ENCODE data around the gene UBXN2A.

Gene UBXN2A

DNA sequence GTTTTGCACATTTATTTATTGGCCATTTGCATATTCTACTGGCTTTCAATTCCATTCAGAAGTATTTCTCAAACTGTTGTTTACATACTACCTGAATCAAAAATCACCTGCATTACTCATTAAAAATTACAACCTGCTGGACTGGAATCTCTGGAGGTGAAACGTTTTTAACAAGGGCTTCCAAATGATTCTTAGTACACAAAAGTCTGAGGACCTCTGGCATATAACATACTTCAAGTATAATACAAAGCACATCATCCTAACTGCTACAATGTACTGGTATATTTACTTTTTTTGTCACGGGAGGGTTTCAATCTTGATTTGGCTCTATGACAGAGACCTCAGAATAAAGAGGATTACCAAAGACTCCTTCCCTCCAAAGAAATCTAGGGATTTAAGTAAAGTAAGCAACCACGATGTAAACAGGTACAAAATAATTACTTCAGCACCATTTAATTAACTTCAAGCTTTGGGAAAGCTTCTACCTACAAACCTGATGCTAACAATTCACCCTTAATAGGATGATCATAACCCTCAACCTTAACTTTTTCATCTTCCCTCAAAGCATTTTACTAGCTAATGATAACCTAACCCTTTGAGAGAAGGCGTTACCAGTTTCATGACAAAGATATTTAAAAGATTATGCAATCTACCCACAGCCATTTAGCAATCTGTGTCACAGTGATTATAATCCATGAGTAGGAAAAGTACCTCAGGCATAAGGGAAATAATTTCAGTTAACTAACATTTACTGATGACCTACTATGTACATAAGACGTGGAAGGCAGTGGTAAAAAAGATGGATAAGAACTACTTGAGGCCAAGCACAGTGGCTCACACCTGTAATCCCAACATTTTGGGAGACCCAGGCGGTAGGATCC lies 38.1 kb upstream of the UBXN2A start:
- Histone ChIP-seq H2AFZ (ENCODE audit: low read length) (no peak overlapping the region), H3K36me3 (replicated peaks in 1 of 2; ENCODE audit: control insufficient read depth in 2 of 2, insufficient read depth in 2 of 2, low read length in 2 of 2) (no peaks in the 10 kb centered on the region), H3K4me2 (ENCODE audit: insufficient read depth, low read length, poor library complexity, severe bottlenecking) (no peak overlapping the region), H3K14ac (ENCODE audit: low read length) (no peak overlapping the region), H3K9me3 (replicated peaks in 1 of 2; ENCODE audit: control insufficient read depth in 2 of 2, insufficient read depth in 1 of 2, low read depth in 1 of 2, low read length in 2 of 2) (peaks cover 0 to 5% of the 10 kb centered on the region in 2 donors), H3K18ac (ENCODE audit: low read length) (no peak overlapping the region), H4K8ac (ENCODE audit: low read depth, low read length) (no peak overlapping the region), H3K4me3 (ENCODE audit: low read length in 2 of 2) (no peak overlapping the region), H3K23ac (ENCODE audit: low read depth, low read length, poor library complexity) (no peak overlapping the region), H2BK15ac (ENCODE audit: low read length) (no peak overlapping the region), H4K91ac (ENCODE audit: low read depth, low read length, poor library complexity) (no peak overlapping the region), H2BK5ac (ENCODE audit: low read length) (no peak overlapping the region), H3K27ac (replicated peaks; ENCODE audit: low read length) (no peak overlapping the region), H2BK12ac (ENCODE audit: low read length) (no peak overlapping the region), H2AK5ac (ENCODE audit: low read depth, low read length) (no peak overlapping the region), H2BK120ac (ENCODE audit: low read depth, low read length) (no peak overlapping the region), H3K4me1 (ENCODE audit: control insufficient read depth in 2 of 2, insufficient read depth in 1 of 2, low read depth in 1 of 2, low read length in 2 of 2) (peaks cover 3 to 9% of the 10 kb centered on the region in 2 donors), H3K9ac (ENCODE audit: low read depth, low read length, poor library complexity) (no peak overlapping the region), H3K27me3 (ENCODE audit: control insufficient read depth in 3 of 3, insufficient read depth in 3 of 3, low read depth in 1 of 3, low read length in 3 of 3) (no peaks in the 10 kb centered on the region), H3K79me1 (ENCODE audit: low read depth, low read length) (peaks cover 2% of the 10 kb centered on the region), H3K4ac (ENCODE audit: low read length) (no peak overlapping the region)
- DNase-seq (ENCODE audit: low spot score): no peak
- no CpG with 5 or more reads among the region's 6 CpGs for WGBS, 2 donors (ENCODE audit: extremely low coverage in 2 of 2, insufficient read length in 2 of 2, insufficient replicate concordance in 1 of 2)

DNA sequence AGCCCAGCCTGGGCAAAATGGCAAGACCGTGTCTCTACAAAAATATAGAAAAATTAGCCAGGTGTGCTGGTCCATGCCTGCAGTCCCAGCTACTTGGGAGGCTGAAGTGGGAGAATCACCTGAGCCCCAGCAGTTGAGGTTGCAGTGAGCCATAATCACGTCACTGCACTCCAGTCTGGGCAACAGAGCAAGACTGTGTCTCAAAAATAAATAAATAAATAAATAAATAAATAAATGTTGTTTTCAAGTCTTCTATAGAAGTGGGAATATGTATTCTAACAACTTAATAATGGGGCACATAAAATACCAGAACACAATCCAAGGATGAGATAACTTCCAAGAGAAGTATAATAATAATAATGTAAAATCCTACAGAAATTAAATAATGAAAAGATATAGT lies 37.2 kb upstream of the UBXN2A start:
- no peak overlapping the region for H2BK5ac ChIP-seq (ENCODE audit: low read length)
- H2BK15ac ChIP-seq (ENCODE audit: low read length): no peak overlapping the region
- no peak overlapping the region for H3K18ac ChIP-seq (ENCODE audit: low read length)
- no peak overlapping the region for H3K27ac ChIP-seq (replicated peaks; ENCODE audit: low read length)
- no peak overlapping the region for H3K4me3 ChIP-seq (ENCODE audit: low read length in 2 of 2)
- H3K4ac ChIP-seq (ENCODE audit: low read length): no peak overlapping the region
- H4K8ac ChIP-seq (ENCODE audit: low read depth, low read length): no peak overlapping the region
- H3K9me3 ChIP-seq (replicated peaks in 1 of 2; ENCODE audit: control insufficient read depth in 2 of 2, insufficient read depth in 1 of 2, low read depth in 1 of 2, low read length in 2 of 2): no peaks in the 10 kb centered on the region
- no peak overlapping the region for H3K14ac ChIP-seq (ENCODE audit: low read length)
- no peaks in the 10 kb centered on the region for H3K36me3 ChIP-seq (replicated peaks in 1 of 2; ENCODE audit: control insufficient read depth in 2 of 2, insufficient read depth in 2 of 2, low read length in 2 of 2)
- H4K91ac ChIP-seq (ENCODE audit: low read depth, low read length, poor library complexity): no peak overlapping the region
- peaks cover 2% of the 10 kb centered on the region for H3K79me1 ChIP-seq (ENCODE audit: low read depth, low read length)
- H3K23ac ChIP-seq (ENCODE audit: low read depth, low read length, poor library complexity): no peak overlapping the region
- no peak overlapping the region for H3K9ac ChIP-seq (ENCODE audit: low read depth, low read length, poor library complexity)
- H2AK5ac ChIP-seq (ENCODE audit: low read depth, low read length): no peak overlapping the region
- H2BK120ac ChIP-seq (ENCODE audit: low read depth, low read length): no peak overlapping the region
- no peak overlapping the region for H2AFZ ChIP-seq (ENCODE audit: low read length)
- peaks cover 3 to 9% of the 10 kb centered on the region in 2 donors for H3K4me1 ChIP-seq (ENCODE audit: control insufficient read depth in 2 of 2, insufficient read depth in 1 of 2, low read depth in 1 of 2, low read length in 2 of 2)
- H2BK12ac ChIP-seq (ENCODE audit: low read length): no peak overlapping the region
- WGBS, 2 donors (ENCODE audit: extremely low coverage in 2 of 2, insufficient read length in 2 of 2, insufficient replicate concordance in 1 of 2): no CpG with 5 or more reads among the region's 2 CpGs
- no peaks in the 10 kb centered on the region for H3K27me3 ChIP-seq (ENCODE audit: control insufficient read depth in 3 of 3, insufficient read depth in 3 of 3, low read depth in 1 of 3, low read length in 3 of 3)
- no peak for DNase-seq (ENCODE audit: low spot score)
- H3K4me2 ChIP-seq (ENCODE audit: insufficient read depth, low read length, poor library complexity, severe bottlenecking): no peak overlapping the region

DNA sequence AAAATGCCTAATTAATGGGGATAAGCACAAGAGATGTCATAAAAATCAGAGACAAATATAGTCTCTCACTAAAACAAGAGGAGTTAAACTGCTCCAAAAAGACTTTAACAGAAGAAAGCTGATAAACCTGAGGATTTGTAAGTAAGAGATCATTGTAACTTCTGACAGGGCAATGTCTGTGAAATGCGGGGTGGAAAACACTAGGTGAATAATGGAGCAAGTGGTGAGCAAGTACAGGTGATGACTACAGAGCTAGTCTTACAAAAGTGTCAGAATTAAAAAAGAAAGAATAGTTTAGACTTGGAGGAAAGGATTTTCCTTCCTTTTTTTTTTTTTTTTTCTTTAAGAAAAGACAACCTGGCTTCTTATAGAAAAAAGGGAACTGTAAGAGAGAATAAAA lies 36.0 kb upstream of the UBXN2A start:
- no CpG with 5 or more reads among the region's 1 CpG for WGBS, 2 donors (ENCODE audit: extremely low coverage in 2 of 2, insufficient read length in 2 of 2, insufficient replicate concordance in 1 of 2)
- no peak overlapping the region for H3K4me2 ChIP-seq (ENCODE audit: insufficient read depth, low read length, poor library complexity, severe bottlenecking)
- no peak overlapping the region for H4K91ac ChIP-seq (ENCODE audit: low read depth, low read length, poor library complexity)
- H2BK5ac ChIP-seq (ENCODE audit: low read length): no peak overlapping the region
- H3K14ac ChIP-seq (ENCODE audit: low read length): no peak overlapping the region
- no peak overlapping the region for H2BK120ac ChIP-seq (ENCODE audit: low read depth, low read length)
- no peak overlapping the region for H3K18ac ChIP-seq (ENCODE audit: low read length)
- no peak overlapping the region for H3K9ac ChIP-seq (ENCODE audit: low read depth, low read length, poor library complexity)
- H3K27ac ChIP-seq (replicated peaks; ENCODE audit: low read length): no peak overlapping the region
- no peak for DNase-seq (ENCODE audit: low spot score)
- no peak overlapping the region for H2AFZ ChIP-seq (ENCODE audit: low read length)
- H2BK15ac ChIP-seq (ENCODE audit: low read length): no peak overlapping the region
- H3K23ac ChIP-seq (ENCODE audit: low read depth, low read length, poor library complexity): no peak overlapping the region
- no peak overlapping the region for H4K8ac ChIP-seq (ENCODE audit: low read depth, low read length)
- H3K79me1 ChIP-seq (ENCODE audit: low read depth, low read length): no peaks in the 10 kb centered on the region
- H2BK12ac ChIP-seq (ENCODE audit: low read length): no peak overlapping the region
- peaks cover 3 to 9% of the 10 kb centered on the region in 2 donors for H3K4me1 ChIP-seq (ENCODE audit: control insufficient read depth in 2 of 2, insufficient read depth in 1 of 2, low read depth in 1 of 2, low read length in 2 of 2)
- no peak overlapping the region for H3K4me3 ChIP-seq (ENCODE audit: low read length in 2 of 2)
- H3K4ac ChIP-seq (ENCODE audit: low read length): no peak overlapping the region
- no peaks in the 10 kb centered on the region for H3K27me3 ChIP-seq (ENCODE audit: control insufficient read depth in 3 of 3, insufficient read depth in 3 of 3, low read depth in 1 of 3, low read length in 3 of 3)
- no peaks in the 10 kb centered on the region for H3K36me3 ChIP-seq (replicated peaks in 1 of 2; ENCODE audit: control insufficient read depth in 2 of 2, insufficient read depth in 2 of 2, low read length in 2 of 2)
- H2AK5ac ChIP-seq (ENCODE audit: low read depth, low read length): no peak overlapping the region
- no peaks in the 10 kb centered on the region for H3K9me3 ChIP-seq (replicated peaks in 1 of 2; ENCODE audit: control insufficient read depth in 2 of 2, insufficient read depth in 1 of 2, low read depth in 1 of 2, low read length in 2 of 2)

GRCh38 chr2:23904692-23905091 lies 35.6 kb upstream of the UBXN2A start:
- Histone ChIP-seq H3K4me3 (ENCODE audit: low read length in 2 of 2) (no peak overlapping the region), H3K4me2 (ENCODE audit: insufficient read depth, low read length, poor library complexity, severe bottlenecking) (no peak overlapping the region), H3K18ac (ENCODE audit: low read length) (no peak overlapping the region), H3K9ac (ENCODE audit: low read depth, low read length, poor library complexity) (no peak overlapping the region), H2AK5ac (ENCODE audit: low read depth, low read length) (no peak overlapping the region), H2BK15ac (ENCODE audit: low read length) (no peak overlapping the region), H3K14ac (ENCODE audit: low read length) (no peak overlapping the region), H4K8ac (ENCODE audit: low read depth, low read length) (no peak overlapping the region), H3K36me3 (replicated peaks in 1 of 2; ENCODE audit: control insufficient read depth in 2 of 2, insufficient read depth in 2 of 2, low read length in 2 of 2) (no peaks in the 10 kb centered on the region), H2BK12ac (ENCODE audit: low read length) (no peak overlapping the region), H2AFZ (ENCODE audit: low read length) (no peak overlapping the region), H3K23ac (ENCODE audit: low read depth, low read length, poor library complexity) (no peak overlapping the region), H2BK120ac (ENCODE audit: low read depth, low read length) (no peak overlapping the region), H3K4ac (ENCODE audit: low read length) (no peak overlapping the region), H3K79me1 (ENCODE audit: low read depth, low read length) (no peaks in the 10 kb centered on the region), H2BK5ac (ENCODE audit: low read length) (no peak overlapping the region), H4K91ac (ENCODE audit: low read depth, low read length, poor library complexity) (no peak overlapping the region), H3K4me1 (ENCODE audit: control insufficient read depth in 2 of 2, insufficient read depth in 1 of 2, low read depth in 1 of 2, low read length in 2 of 2) (peaks cover 3 to 9% of the 10 kb centered on the region in 2 donors), H3K9me3 (replicated peaks in 1 of 2; ENCODE audit: control insufficient read depth in 2 of 2, insufficient read depth in 1 of 2, low read depth in 1 of 2, low read length in 2 of 2) (no peaks in the 10 kb centered on the region), H3K27ac (replicated peaks; ENCODE audit: low read length) (no peak overlapping the region), H3K27me3 (ENCODE audit: control insufficient read depth in 3 of 3, insufficient read depth in 3 of 3, low read depth in 1 of 3, low read length in 3 of 3) (no peaks in the 10 kb centered on the region)
- no peak for DNase-seq (ENCODE audit: low spot score)
- WGBS, 2 donors (ENCODE audit: extremely low coverage in 2 of 2, insufficient read length in 2 of 2, insufficient replicate concordance in 1 of 2): no CpG with 5 or more reads among the region's 2 CpGs
